ENCODE results near the gene OLFM3. TPM values are rescaled to one million over a fixed set of nuclear protein-coding genes. Genes with fewer than 3 reads are reported as not detected.

The OLFM3 gene
- total RNA-seq, 1 experiment from 2014 or later: 0.26 TPM

DNA sequence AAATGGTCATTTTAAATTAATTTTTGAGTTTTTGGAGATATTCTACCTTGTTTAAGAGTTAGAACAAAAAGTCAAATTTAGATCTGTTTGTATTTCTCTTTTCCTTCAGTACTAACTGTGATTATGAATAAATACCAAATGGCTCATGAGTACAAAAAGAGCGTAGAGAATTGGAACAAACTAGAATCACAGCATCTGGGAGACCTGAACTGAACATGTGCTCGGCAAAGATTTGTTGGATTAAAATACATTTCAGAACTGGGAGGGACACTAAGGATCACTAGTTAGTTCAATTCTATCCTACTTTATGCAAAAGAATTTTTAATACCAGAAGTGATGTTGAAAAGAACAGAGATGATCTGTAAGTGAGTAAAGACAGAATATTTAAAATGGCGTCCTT is 19.5 kb downstream of the OLFM3 start:
- Histone ChIP-seq H2BK15ac (ENCODE audit: low read depth, low read length) (no peak overlapping the region), H3K79me2 (ENCODE audit: insufficient read depth, low read length) (no peaks in the 10 kb centered on the region), H3K23me2 (ENCODE audit: insufficient read length, low read depth, low read length, poor library complexity, severe bottlenecking) (no peaks in the 10 kb centered on the region), H2BK12ac (ENCODE audit: insufficient read length, low read depth, low read length) (no peak overlapping the region), H2BK5ac (ENCODE audit: insufficient read length, low read length) (no peak overlapping the region), H3K4ac (ENCODE audit: low read depth, low read length) (no peak overlapping the region), H3K27me3 (ENCODE audit: insufficient read depth, low read length) (no peaks in the 10 kb centered on the region), H4K20me1 (ENCODE audit: control insufficient read depth, insufficient read depth, insufficient read length) (no peaks in the 10 kb centered on the region), H2AK5ac (ENCODE audit: insufficient read length, low read length) (no peak overlapping the region), H3K27ac (ENCODE audit: insufficient read length, low read depth, low read length) (no peak overlapping the region), H4K8ac (replicated peaks; ENCODE audit: insufficient read length, low read depth, low read length) (no peak overlapping the region), H4K91ac (ENCODE audit: insufficient read length, low read depth, low read length) (no peak overlapping the region), H3K23ac (ENCODE audit: insufficient read length, low read depth, low read length) (no peak overlapping the region), H3K18ac (ENCODE audit: insufficient read length, low read depth, low read length) (no peak overlapping the region), H3K4me1 (ENCODE audit: insufficient read depth, low read length) (no peaks in the 10 kb centered on the region), H3K56ac (ENCODE audit: insufficient read length, low read depth, low read length) (no peak overlapping the region), H3K14ac (ENCODE audit: insufficient read depth, low read length) (no peak overlapping the region), H2BK20ac (ENCODE audit: low read depth, low read length, poor library complexity, severe bottlenecking) (no peak overlapping the region), H2BK120ac (ENCODE audit: low read depth, low read length, poor library complexity, severe bottlenecking) (no peak overlapping the region), H3T11ph (ENCODE audit: low read length) (no peak overlapping the region), H4K5ac (ENCODE audit: insufficient read length, low read depth, low read length) (no peak overlapping the region), H3K79me1 (ENCODE audit: insufficient read depth, low read depth, low read length, poor library complexity, severe bottlenecking) (no peaks in the 10 kb centered on the region), H3K9ac (ENCODE audit: extremely low read depth, insufficient read length, low read length) (no peak overlapping the region), H3K4me2 (ENCODE audit: insufficient read depth, insufficient read length, low read length) (no peak overlapping the region), H3K9me3 (ENCODE audit: control insufficient read depth, low read depth, low read length) (no peaks in the 10 kb centered on the region), H2AFZ (ENCODE audit: low read length) (no peak overlapping the region)
- Mint-ChIP-seq H3K27ac (no peak overlapping the region), H3K4me1 (peaks cover 8 to 10% of the 10 kb centered on the region in 2 experiments), H3K9me3 (peaks cover 0 to 10% of the 10 kb centered on the region in 2 experiments; a peak in 2 of 5 replicates), H3K4me3 (no peak overlapping the region), H3K36me3 (ENCODE audit: insufficient read depth in 1 of 3, low read depth in 3 of 3) (peaks cover 0 to 12% (median 5%) of the 10 kb centered on the region in 3 experiments; a peak in 3 of 7 replicates), H3K27me3 (ENCODE audit: low read depth) (no peaks in the 10 kb centered on the region)
- no peak for DNase-seq
- TF ChIP-seq, protein P1, sequence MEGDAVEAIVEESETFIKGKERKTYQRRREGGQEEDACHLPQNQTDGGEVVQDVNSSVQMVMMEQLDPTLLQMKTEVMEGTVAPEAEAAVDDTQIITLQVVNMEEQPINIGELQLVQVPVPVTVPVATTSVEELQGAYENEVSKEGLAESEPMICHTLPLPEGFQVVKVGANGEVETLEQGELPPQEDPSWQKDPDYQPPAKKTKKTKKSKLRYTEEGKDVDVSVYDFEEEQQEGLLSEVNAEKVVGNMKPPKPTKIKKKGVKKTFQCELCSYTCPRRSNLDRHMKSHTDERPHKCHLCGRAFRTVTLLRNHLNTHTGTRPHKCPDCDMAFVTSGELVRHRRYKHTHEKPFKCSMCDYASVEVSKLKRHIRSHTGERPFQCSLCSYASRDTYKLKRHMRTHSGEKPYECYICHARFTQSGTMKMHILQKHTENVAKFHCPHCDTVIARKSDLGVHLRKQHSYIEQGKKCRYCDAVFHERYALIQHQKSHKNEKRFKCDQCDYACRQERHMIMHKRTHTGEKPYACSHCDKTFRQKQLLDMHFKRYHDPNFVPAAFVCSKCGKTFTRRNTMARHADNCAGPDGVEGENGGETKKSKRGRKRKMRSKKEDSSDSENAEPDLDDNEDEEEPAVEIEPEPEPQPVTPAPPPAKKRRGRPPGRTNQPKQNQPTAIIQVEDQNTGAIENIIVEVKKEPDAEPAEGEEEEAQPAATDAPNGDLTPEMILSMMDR (conservative IDR thresholded peaks at IDR 0.05): no peak
- WGBS (ENCODE audit: extremely low coverage, insufficient read length, low lambda C conversion rate): no CpG with 5 or more reads among the region's 3 CpGs
